ENCODE measurements around the gene CENPF. TPM values are rescaled to one million over a fixed set of nuclear protein-coding genes. Genes with fewer than 3 reads are reported as not detected.

CENPF gene
- total and polyA plus RNA-seq, 8 donors, result 0.15 to 43.2 (median 6.8) TPM

GRCh38 chr1:214565310-214565709 is 37.7 kb upstream of the CENPF start:
- peaks cover 0 to 4% (median 0%) of the 10 kb centered on the region in 4 donors for H3K4me1 ChIP-seq
- no peak overlapping the region for H3K27ac ChIP-seq
- intact Hi-C loops (cut with DNase I; ENCODE audit: low total_unique reads), result no loop called here
- TF ChIP-seq CTCF (IDR thresholded peaks at IDR 0.05), result no peak
- no peak for TF ChIP-seq POLR2AphosphoS5 (IDR thresholded peaks at IDR 0.05)
- H3K9me3 ChIP-seq, result no peaks in the 10 kb centered on the region
- H3K36me3 ChIP-seq, result no peaks in the 10 kb centered on the region
- WGBS, 5 donors, result 77 to 87% (median 82%) methylated on average over 1 of the region's 1 CpG
- H3K4me3 ChIP-seq, result no peak overlapping the region
- DNase-seq, result no peak
- peaks cover 0 to 9% (median 0%) of the 10 kb centered on the region in 3 donors for H3K27me3 ChIP-seq

- Histone ChIP-seq H3K4me1 (peaks cover 0 to 4% (median 0%) of the 10 kb centered on the region in 4 donors), H3K36me3 (no peaks in the 10 kb centered on the region), H3K27me3 (peaks cover 0 to 3% (median 0%) of the 10 kb centered on the region in 3 donors), H3K9me3 (no peaks in the 10 kb centered on the region), H3K27ac (no peak overlapping the region), H3K4me3 (no peak overlapping the region)
- no peak for DNase-seq
- intact Hi-C loops (cut with DNase I; ENCODE audit: low total_unique reads), result no loop called here
- WGBS, 5 donors, result 68 to 80% (median 78%) methylated on average over 3 of the region's 3 CpGs
- TF ChIP-seq POLR2A (IDR thresholded peaks at IDR 0.05), result no peak
- TF ChIP-seq EP300 (IDR thresholded peaks at IDR 0.05), result no peak
- TF ChIP-seq CTCF (IDR thresholded peaks at IDR 0.05), result no peak
- TF ChIP-seq POLR2AphosphoS5 (IDR thresholded peaks at IDR 0.05), result no peak
Measured at GRCh38 chr1:214566158-214567104, 36.6 kb upstream of the CENPF start.

GRCh38 chr1:214567481-214567980 is 35.5 kb upstream of the CENPF start:
- WGBS, 5 donors, result 88 to 98% (median 98%) methylated on average over 2 of the region's 2 CpGs
- peaks cover 0 to under 1% (median 0%) of the 10 kb centered on the region in 3 donors for H3K27me3 ChIP-seq
- H3K36me3 ChIP-seq, result no peaks in the 10 kb centered on the region
- H3K9me3 ChIP-seq, result no peaks in the 10 kb centered on the region
- no peak for DNase-seq
- peaks cover 0 to 4% (median 0%) of the 10 kb centered on the region in 4 donors for H3K4me1 ChIP-seq
- intact Hi-C loops (cut with DNase I; ENCODE audit: low total_unique reads), result no loop called here
- TF ChIP-seq CTCF (IDR thresholded peaks at IDR 0.05) (no peak), EP300 (IDR thresholded peaks at IDR 0.05) (no peak), POLR2AphosphoS5 (IDR thresholded peaks at IDR 0.05) (no peak), POLR2A (IDR thresholded peaks at IDR 0.05) (no peak)
- H3K4me3 ChIP-seq, result no peak overlapping the region
- no peak overlapping the region for H3K27ac ChIP-seq

DNA sequence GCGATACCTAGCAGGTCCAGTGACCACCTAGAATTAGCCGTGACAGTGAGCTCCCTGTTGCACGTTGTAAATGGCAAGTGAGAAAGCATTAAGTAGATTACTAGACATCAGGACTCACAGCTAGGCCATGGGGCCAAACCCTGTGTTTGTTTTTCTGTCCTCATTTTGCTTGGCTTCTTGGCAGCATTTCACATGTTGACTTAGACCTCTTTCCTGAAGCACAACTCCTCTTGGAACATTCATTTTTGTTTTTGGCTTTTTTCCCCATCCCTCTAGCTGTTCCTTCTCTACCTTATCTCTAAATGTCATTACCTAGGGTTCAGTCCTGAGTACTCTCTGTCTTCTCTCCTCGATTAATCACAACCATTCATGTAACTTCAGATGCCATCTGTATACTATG is 34.7 kb upstream of the CENPF start:
- intact Hi-C loops (cut with DNase I; ENCODE audit: low total_unique reads), result no loop called here
- H3K9me3 ChIP-seq, result no peaks in the 10 kb centered on the region
- 51 to 70% (median 58%) methylated on average over 4 of the region's 4 CpGs for WGBS, 5 donors
- H3K27me3 ChIP-seq, result no peaks in the 10 kb centered on the region
- H3K4me3 ChIP-seq, result no peak overlapping the region
- no peak overlapping the region for H3K27ac ChIP-seq
- TF ChIP-seq POLR2AphosphoS5 (IDR thresholded peaks at IDR 0.05) (no peak), EP300 (IDR thresholded peaks at IDR 0.05) (no peak), CTCF (IDR thresholded peaks at IDR 0.05) (no peak), POLR2A (IDR thresholded peaks at IDR 0.05) (no peak)
- peaks cover 0 to 4% (median 0%) of the 10 kb centered on the region in 4 donors for H3K4me1 ChIP-seq
- H3K36me3 ChIP-seq, result no peaks in the 10 kb centered on the region
- no peak for DNase-seq
